T47D (cell line): ENCODE measurements around the gene TOMM7.
"Not testable (repeated sequence)": the region's sequence is repeated elsewhere in the genome, so short reads cannot be mapped to it uniquely, and the experiment has no call there.

Experiments used
- DNase-seq, 2 experiments: peaks; one replicate each; pipeline versions ENCODE4 v3.0.0 to v3.0.0-alpha.2; 2011 to 2012; ENCODE audit warnings: low read depth in 1 of 2, low spot score in 1 of 2
- JUND ChIP-seq: IDR thresholded peaks from 2 replicates; pipeline ENCODE4 v1.6.1; 2012; ENCODE audit warnings: low read depth
- in situ Hi-C: cut with HindIII; loops from 2 replicates; pipeline ENCODE4 v1.10.0; 2016; ENCODE audit warnings: low sequenced_read_pairs, low pct_unique_long_range_greater_than_20kb

TOMM7 gene

DNA sequence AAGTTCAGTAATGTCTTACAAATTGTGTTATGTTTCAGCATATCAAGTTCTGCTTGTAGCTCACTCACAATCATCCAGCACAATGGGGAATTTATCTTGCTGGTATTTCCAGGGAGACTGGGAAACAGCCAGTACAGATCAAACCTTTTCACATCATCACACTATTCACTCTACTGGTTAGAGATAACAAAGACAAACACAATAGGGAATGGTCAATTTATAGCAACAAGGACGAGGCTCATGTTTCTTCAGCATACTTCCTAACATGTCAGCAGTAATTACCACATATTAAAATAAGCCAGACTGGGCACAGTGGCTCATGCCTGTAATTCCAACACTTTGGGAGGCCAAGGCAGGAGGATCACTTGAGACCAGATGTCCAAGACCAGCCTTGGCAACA, 38.3 kb downstream of the TOMM7 start:
- DNase-seq: no peak
- in situ Hi-C loops: no loop called here
- TF ChIP-seq JUND: no peak

DNA sequence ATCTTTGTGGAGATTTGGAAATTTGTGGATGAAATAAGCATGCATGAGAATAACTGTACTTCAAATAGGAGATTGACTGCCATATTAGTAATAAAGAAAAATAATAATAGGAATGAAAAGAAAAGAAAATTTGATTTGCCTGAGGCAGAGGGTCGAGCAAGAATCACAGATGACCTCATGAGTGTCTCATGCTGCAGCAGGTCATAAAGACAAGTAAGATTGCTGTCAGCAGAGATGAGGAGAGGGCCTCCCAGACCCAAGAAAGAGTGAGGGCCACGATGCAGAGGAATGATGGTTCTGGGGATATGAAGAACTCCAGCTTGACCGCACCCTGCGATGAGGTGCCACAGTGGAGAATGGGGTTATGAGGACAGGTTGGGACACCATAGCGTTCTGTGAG, 39.2 kb downstream of the TOMM7 start:
- no peak for DNase-seq
- in situ Hi-C loops: no loop called here
- TF ChIP-seq JUND: no peak

DNA sequence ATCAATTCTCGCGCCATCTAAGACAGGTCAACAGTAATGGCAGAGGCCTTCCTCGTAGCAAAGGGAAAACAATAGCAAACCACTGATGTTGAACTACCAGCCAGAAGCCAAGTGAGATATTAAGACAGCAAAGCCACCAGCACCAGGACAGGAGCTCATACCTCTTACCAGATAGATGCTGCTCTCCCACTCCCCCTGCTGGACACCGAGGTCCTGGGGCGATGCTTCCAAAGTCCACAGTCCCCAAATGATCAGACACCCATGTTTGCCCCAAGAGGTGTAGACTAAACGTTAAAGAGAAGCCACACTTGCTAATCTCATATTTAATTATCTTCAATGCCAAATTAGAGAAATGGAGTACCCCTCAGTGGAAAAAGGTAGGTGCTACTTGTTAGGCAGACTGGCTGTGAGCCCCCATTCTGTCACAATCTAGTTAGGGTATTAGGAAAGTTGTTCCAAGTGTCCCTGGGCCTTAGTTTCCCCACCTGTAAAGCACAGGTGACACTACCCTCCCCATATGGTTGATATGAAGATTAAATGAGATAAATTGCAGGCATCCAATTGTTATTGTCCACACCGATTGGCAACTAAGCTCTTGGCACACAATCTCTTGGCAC, 39.9 kb downstream of the TOMM7 start:
- in situ Hi-C loops: no loop called here
- peak; percentile 70 to 79 for DNase-seq
- TF ChIP-seq JUND: no peak

DNA sequence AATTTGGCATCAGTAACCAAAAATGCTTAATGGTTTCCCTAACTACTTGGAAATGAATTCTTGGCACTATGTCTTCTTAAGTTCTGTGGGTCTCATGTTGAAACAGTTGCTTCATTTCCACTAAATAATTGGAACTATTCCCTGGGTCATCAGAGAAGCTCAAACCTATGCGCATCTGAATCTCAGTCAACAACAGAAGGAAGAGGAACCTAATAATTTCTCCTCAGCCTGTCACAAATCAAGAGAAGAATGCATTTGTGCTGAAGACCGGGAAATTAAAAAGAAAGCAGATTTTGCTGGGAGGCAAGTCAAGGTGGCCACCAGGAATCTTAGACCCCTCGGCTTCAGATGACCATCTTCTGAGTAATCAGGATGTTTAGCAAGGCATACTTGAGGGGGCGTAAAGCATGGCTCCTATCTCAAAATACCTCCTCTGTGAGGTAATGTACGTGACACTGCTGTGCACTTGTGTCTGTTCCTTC, 41.4 kb downstream of the TOMM7 start:
- DNase-seq: no peak
- no peak for TF ChIP-seq JUND

DNA sequence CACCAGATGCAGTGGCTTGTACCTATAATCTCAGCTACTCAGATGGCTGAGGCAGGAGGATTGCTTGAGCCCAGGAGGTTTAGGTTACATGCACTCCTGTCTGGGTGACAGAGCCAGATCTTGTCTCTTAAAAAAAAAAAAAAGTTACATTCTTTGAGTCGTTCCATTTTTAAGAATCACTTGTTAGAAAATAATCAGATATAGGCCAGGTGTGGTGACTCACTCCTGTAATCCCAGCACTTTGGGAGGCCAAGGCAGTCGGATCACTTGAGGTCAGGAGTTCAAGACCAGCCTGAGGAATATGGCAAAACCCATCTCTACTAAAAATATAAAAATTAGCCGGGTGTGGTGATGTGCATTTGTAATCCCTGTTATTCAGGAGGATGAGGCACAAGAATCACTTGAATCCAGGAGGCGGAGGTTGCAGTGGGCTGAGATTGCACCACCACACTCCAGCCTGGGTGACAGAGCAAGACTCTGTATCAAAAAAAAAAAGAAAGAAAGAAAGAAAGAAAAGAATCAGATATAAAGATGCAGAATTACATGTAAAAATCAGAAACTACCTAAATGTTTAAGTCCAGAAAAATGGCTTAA, 42.8 kb downstream of the TOMM7 start:
- DNase-seq, in situ Hi-C loops: not testable (repeated sequence)

More for the DNA sequence above, 41.4 kb downstream of the TOMM7 start:
- in situ Hi-C loops: no loop called here

DNA sequence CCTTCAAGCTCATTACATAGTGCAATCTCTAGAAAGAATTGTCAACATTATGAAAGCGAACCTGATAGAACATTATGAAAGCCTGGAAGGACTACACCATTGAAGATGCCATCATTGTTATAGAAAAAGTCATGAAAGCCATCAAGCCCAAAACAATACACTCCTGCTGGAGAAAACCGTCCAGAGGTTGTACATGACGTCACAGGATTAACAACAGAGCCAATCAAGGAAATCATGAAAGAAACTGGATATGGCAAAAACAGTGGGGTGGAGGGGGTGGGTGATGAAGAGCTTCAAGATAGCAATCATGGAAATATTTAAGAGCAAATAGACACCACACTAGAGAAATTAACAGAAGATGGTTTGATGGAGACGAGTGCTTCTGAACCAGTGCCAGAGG, 45.7 kb downstream of the TOMM7 start:
- no peak for TF ChIP-seq JUND
- no peak for DNase-seq
- in situ Hi-C loops: no loop called here

DNA sequence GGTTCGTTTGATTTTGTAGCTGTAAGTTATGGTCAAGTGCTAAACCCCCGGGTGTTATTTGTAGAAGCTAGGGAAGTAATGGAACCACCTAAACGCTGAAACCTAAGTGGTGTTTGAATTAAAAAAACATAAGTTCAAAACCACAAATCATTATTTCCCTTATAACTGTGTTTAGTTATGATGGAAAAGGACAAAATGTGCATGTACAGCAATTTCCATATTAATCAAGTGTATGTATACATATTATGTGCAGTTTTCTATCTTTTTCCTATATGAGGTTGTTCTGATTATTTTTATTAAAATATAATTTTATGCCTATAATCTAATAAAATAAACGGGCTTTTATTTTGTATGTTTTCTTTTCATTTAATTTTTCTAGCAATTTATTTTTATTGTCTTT, 49.8 kb downstream of the TOMM7 start:
- in situ Hi-C loops: no loop called here
- TF ChIP-seq JUND: no peak
- DNase-seq: no peak

DNA sequence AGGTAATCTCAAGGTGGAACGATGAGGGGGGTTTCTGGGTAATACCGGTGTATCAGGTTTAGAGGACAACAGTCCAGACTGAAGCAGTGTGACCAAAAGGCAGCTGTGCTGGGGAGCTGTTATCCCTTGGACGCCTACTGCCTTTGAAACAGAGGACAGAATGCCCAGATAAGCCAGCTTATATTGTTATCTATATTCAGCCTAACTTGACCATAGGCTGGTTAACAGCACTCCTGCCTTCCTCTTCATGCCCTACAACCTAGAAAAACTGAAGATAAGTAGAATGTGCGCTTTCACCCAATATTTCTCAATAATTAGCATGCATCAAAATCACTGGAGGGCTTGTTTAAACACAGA, 50.8 kb downstream of the TOMM7 start:
- no peak for DNase-seq
- in situ Hi-C loops: no loop called here
- no peak for TF ChIP-seq JUND

DNA sequence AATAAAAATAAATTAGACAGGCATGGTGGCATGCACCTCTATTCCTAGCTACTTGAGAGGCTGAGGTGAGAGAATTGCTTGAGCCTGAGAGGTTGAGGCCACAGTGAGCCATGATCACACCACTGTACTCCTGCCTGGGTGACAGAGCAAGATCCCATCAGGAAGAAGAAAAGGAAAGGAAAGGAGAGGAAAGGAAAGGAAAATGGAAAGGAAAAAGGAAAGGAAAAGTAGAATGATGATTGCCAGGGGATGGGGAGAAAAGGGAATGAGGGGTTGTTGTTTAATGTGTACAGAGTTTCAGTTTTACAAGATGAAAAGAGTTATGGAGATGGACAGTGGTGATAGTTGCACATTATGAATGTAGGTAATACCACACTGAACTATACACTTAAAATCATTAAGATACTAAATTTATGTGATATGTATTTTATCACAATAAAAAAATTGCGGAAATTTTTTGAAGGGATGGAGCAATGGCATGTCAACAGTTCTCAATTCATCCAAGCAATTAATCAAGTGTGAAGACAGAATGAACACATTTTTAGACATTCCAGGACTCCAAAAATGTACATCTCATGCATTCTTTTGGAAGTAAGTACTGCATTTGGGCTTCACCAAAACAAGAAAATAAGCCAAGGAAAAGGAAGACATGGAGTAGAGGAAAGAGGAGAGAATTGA, 51.3 kb downstream of the TOMM7 start:
- no peak for TF ChIP-seq JUND
- no peak for DNase-seq
- in situ Hi-C loops: no loop called here

DNA sequence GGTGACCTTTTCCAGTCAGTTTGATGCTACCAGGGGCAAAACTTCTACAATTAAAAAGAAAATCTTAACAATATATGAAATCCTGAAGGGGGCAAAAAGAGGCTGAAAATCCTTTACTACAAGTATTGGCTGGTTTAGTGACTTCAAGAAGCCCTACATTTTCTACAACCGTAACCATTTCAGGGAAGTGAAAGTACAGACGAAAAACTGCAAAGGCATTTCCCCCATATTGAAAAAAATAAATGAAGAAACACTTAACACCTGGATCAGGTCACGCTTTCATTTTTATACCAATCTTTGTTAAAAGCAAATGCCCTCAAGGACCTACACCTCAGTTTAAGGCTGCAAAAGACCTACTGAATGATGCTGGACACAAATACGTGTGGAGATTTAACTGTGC, 57.0 kb downstream of the TOMM7 start:
- in situ Hi-C loops: no loop called here
- DNase-seq: no peak
- TF ChIP-seq JUND: no peak
